Upper lobe of right lung (tissue), 1 donor: Measurements from ENCODE around the gene GABRA6. TPM values are rescaled to one million over a fixed set of nuclear protein-coding genes. Genes with fewer than 3 reads are reported as not detected.

Experiments
- ATAC-seq: fragments of 200-7000 bp; cut with Tn5 transposase; one replicate; pipeline ENCODE4 v1.9.1; 2020; ENCODE audit warnings: mild to moderate bottlenecking, moderate library complexity
- DNase-seq: peaks from one replicate; pipeline ENCODE4 v3.0.0-alpha.2; 2020
- H3K27ac ChIP-seq: fragments of 200-600 bp; one replicate; pipeline ENCODE4 v1.8.0; 2022
- H3K27me3 ChIP-seq: fragments of 200-600 bp; one replicate; pipeline ENCODE4 v1.8.0; 2022; ENCODE audit warnings: mild to moderate bottlenecking
- H3K36me3 ChIP-seq: fragments of 200-600 bp; one replicate; pipeline ENCODE4 v1.8.0; 2022
- H3K4me1 ChIP-seq: fragments of 200-600 bp; one replicate; pipeline ENCODE4 v1.8.0; 2022
- H3K4me3 ChIP-seq: fragments of 200-600 bp; one replicate; pipeline ENCODE4 v1.8.0; 2022; ENCODE audit warnings: mild to moderate bottlenecking
- H3K9me3 ChIP-seq: fragments of 200-600 bp; one replicate; pipeline ENCODE4 v1.8.0; 2022
- CTCF ChIP-seq: fragments of 200-600 bp; IDR thresholded peaks from one replicate; pipeline ENCODE4 v1.8.0; 2022; ENCODE audit warnings: antibody characterized with exemption
- intact Hi-C: fragments of 100-400 bp; cut with DNase I; formaldehyde crosslinking; loops from one replicate; pipeline ENCODE4 v1.11.0; 2022
- total RNA-seq: library from RNA; stranded (reverse); fragmentation: NEBNext Ultra II Directional; extraction: Animal tissue kit (Norgen Biotek cat#: 25700); gene quantifications from one replicate; pipeline ENCODE4 v1.2.1, GENCODE V29; 2021
- donor health status: DM: no; HTN: yes; CAD: no; lungs with severe emphysema.

GABRA6 gene
- total RNA-seq, 1 donor from 2014 or later, result not detected

DNA sequence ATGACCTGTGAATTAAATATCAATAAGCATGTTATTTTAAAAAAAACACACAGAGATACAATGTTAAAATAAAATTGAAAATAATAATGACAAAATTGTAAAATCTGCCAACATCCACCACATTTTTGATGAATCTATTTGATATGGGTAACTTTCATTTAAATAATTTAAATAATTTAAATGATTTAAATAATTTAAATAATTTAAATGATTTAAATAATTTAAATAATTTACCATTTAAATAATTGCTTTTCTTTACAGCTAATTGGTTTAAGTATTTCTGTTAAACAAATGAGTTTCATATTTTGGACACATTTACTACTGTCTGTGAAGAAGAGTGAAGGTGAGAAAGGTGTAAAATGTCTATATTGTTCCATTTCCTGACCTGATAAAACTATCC, 22.1 kb upstream of the GABRA6 start:
- H3K27me3 ChIP-seq, result no peaks in the 10 kb centered on the region
- no peak overlapping the region for H3K4me3 ChIP-seq
- DNase-seq (no peak), ATAC-seq (no peak)
- no peak overlapping the region for H3K27ac ChIP-seq
- no peaks in the 10 kb centered on the region for H3K9me3 ChIP-seq
- no peaks in the 10 kb centered on the region for H3K4me1 ChIP-seq
- H3K36me3 ChIP-seq, result no peaks in the 10 kb centered on the region
- intact Hi-C loops, result no loop called here
- TF ChIP-seq CTCF, result no peak

DNA sequence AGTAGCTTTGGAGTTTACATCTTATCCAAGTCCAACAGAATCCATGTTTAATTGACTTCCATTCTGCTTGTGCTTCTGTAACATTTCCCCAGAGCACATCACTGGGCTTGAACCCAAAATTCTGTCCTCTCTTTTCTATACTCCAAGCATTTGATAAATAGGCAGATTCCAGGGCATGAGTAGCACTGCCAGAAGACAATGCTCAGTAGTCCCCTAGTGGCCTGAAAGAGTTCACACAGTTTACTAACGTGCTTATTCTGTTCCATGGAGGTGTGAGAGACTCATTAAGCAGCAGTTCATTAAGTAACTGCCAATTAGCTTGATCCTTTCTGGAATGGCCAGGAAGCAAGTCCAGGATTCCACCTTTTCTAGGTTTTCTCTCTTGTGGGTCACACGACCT, 9.4 kb upstream of the GABRA6 start:
- no peak for DNase-seq
- TF ChIP-seq CTCF, result peak; percentile 40
- no peak overlapping the region for H3K27ac ChIP-seq
- no peaks in the 10 kb centered on the region for H3K36me3 ChIP-seq
- H3K4me3 ChIP-seq, result no peak overlapping the region
- intact Hi-C loops, result no loop called here
- H3K4me1 ChIP-seq, result no peaks in the 10 kb centered on the region
- peak; percentile 50 for ATAC-seq
- no peaks in the 10 kb centered on the region for H3K9me3 ChIP-seq
- no peaks in the 10 kb centered on the region for H3K27me3 ChIP-seq

DNA sequence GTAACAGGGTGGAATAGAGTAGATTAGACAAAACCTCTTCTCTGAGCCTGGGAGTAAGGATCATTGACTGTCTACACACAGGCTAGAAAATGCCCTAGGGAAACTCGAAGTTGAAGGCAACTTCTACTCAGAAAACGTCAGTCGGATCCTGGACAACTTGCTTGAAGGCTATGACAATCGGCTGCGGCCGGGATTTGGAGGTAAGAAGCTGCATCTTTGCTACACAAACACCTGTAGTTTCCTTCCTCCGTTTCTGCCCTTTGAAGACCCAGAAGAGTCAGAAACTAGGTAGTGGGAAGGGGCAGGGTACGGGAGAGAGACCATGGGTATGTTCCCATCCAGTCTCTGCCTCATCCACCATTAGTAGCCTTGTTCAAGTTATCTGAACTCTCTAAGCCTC, 628 bp downstream of the GABRA6 start:
- H3K9me3 ChIP-seq, result no peaks in the 10 kb centered on the region
- no peaks in the 10 kb centered on the region for H3K4me1 ChIP-seq
- no peak overlapping the region for H3K27ac ChIP-seq
- DNase-seq (no peak), ATAC-seq (no peak)
- no peaks in the 10 kb centered on the region for H3K36me3 ChIP-seq
- no peak overlapping the region for H3K4me3 ChIP-seq
- intact Hi-C loops, result no loop called here
- H3K27me3 ChIP-seq, result no peaks in the 10 kb centered on the region
- no peak for TF ChIP-seq CTCF

- Histone ChIP-seq H3K9me3 (no peaks in the 10 kb centered on the region), H3K27ac (no peak overlapping the region), H3K27me3 (no peaks in the 10 kb centered on the region), H3K4me1 (no peaks in the 10 kb centered on the region), H3K36me3 (no peaks in the 10 kb centered on the region), H3K4me3 (no peak overlapping the region)
- TF ChIP-seq CTCF, result no peak
- ATAC-seq (no peak), DNase-seq (no peak)
- intact Hi-C loops, result no loop called here
Observed at GRCh38 chr5:161686881-161687280, 1.4 kb downstream of the GABRA6 start.

- no peak overlapping the region for H3K4me3 ChIP-seq
- H3K27me3 ChIP-seq, result no peaks in the 10 kb centered on the region
- intact Hi-C loops, result no loop called here
- no peaks in the 10 kb centered on the region for H3K4me1 ChIP-seq
- ATAC-seq (no peak), DNase-seq (no peak)
- H3K9me3 ChIP-seq, result no peaks in the 10 kb centered on the region
- no peak overlapping the region for H3K27ac ChIP-seq
- no peak for TF ChIP-seq CTCF
- H3K36me3 ChIP-seq, result no peaks in the 10 kb centered on the region
Observed at GRCh38 chr5:161687316-161687715, 1.8 kb downstream of the GABRA6 start.

GRCh38 chr5:161691911-161692310, 6.4 kb downstream of the GABRA6 start:
- no peak for TF ChIP-seq CTCF
- intact Hi-C loops, result no loop called here
- H3K9me3 ChIP-seq, result no peaks in the 10 kb centered on the region
- no peaks in the 10 kb centered on the region for H3K36me3 ChIP-seq
- H3K27ac ChIP-seq, result no peak overlapping the region
- no peaks in the 10 kb centered on the region for H3K4me1 ChIP-seq
- DNase-seq, result no peak
- no peaks in the 10 kb centered on the region for H3K27me3 ChIP-seq
- ATAC-seq, result no peak
- H3K4me3 ChIP-seq, result no peak overlapping the region
